Endothelial cell of umbilical vein (primary cell): Measurements from ENCODE around the gene ME3.

Source experiments
- CTCF ChIP-seq, 2 donors: IDR thresholded peaks; 1 replicate in 1 of 2; 2 replicates in 1 of 2; pipeline ENCODE4 v1.5.1; 2011; ENCODE audit warnings: low read length in 2 of 2, mild to moderate bottlenecking in 2 of 2, moderate library complexity in 2 of 2, control low read depth in 1 of 2, inconsistent platforms in 1 of 2, low read depth in 1 of 2; ENCODE audit not compliant: insufficient read depth in 1 of 2; ENCODE audit errors: extremely low read depth in 1 of 2
- EZH2 ChIP-seq: IDR thresholded peaks from 2 replicates; pipeline ENCODE4 v1.6.1; 2012; ENCODE audit warnings: borderline replicate concordance, low read depth, mild to moderate bottlenecking, moderate library complexity, low read length, inconsistent platforms; ENCODE audit not compliant: severe bottlenecking
- POLR2A ChIP-seq: IDR thresholded peaks from 2 replicates; pipeline ENCODE4 v1.6.1; 2012; ENCODE audit warnings: low read depth, mild to moderate bottlenecking, control low read depth, low read length
- TF ChIP-seq, protein P1 (sequence below): IDR thresholded peaks from 2 replicates; pipeline ENCODE4 v1.6.1; 2011; ENCODE audit not compliant: insufficient read depth, insufficient read length

DNA sequence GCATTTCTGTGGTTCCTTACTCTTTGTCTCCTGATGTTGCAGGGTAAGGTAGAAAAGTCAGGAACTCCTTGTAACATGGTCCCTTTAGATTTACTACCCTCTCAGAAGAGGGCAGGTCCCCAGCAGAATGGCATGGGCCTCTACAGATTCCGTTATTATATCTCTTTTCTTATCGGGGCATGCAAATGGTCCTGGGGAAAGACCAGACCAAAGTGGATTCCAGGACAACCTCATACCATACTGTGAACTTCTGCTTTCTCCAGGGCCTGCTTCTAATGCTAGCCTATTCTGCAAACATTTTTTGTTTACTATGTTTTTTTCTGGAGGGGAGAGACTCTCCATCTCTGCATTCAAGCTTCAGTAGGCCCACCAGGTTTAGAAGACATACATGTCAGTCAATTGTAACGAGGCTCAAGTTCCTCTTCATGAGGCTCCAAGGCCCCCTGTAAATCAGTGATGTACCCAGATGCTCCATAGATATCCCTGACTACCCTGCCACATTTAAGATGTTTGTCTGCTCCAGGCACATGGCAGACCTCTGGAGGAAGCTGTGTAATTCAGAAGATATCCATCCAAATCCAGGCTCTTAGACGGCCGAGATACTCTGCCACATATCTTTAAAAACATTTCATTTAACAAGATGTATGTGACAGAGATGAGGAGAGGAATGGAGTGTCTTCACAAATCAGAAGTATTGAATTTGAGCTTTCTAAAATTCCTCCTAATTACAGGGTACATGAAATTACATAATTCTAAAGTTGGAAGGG lies 8.5 kb upstream of the ME3 start:
- TF ChIP-seq CTCF (IDR thresholded peaks at IDR 0.05; ENCODE audit: extremely low read depth in 1 of 2, insufficient read depth in 1 of 2, low read depth in 1 of 2, low read length in 2 of 2) (no peak), EZH2 (no peak), POLR2A (no peak)
- TF ChIP-seq, protein P1, sequence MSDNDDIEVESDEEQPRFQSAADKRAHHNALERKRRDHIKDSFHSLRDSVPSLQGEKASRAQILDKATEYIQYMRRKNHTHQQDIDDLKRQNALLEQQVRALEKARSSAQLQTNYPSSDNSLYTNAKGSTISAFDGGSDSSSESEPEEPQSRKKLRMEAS, result no peak
